ENCODE results near the gene PIN4. TPM values are rescaled to one million over a fixed set of nuclear protein-coding genes. Genes with fewer than 3 reads are reported as not detected.
A peak's percentile ranks its signal among the peaks of the same experiment; 100 is the strongest.
"Not testable (repeated sequence)": the region's sequence is repeated elsewhere in the genome, so short reads cannot be mapped to it uniquely, and the experiment has no call there.

The PIN4 gene
- total and polyA plus RNA-seq, 2 donors = 27.2 to 37.7 TPM

DNA sequence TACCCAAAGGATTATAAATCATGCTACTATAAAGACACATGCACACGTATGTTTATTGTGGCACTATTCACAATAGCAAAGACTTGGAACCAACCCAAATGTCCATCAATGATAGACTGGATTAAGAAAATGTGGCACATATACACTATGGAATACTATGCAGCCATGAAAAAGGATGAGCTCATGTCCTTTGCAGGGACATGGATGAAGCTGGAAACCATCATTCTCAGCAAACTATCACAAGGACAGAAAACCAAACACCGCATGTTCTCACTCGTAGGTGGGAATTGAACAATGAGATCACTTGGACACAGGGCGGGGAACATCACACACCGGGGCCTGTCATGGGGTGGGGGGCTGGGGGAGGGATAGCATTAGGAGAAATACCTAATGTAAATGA, 5.3 kb upstream of the PIN4 start:
- not testable (repeated sequence) for H3K4me1 ChIP-seq (ENCODE audit: control insufficient read depth in 2 of 2, insufficient read depth in 2 of 2, low read length in 2 of 2); H3K27me3 ChIP-seq (ENCODE audit: control insufficient read depth in 2 of 2, insufficient read depth in 1 of 2, low read length in 1 of 2); DNase-seq (ENCODE audit: low read depth in 6 of 9, low spot score in 9 of 9); H3K4me3 ChIP-seq (ENCODE audit: low read length in 2 of 2); H3K36me3 ChIP-seq (ENCODE audit: control insufficient read depth in 2 of 2, insufficient read depth in 2 of 2, low read length in 1 of 2); H3K9me3 ChIP-seq (ENCODE audit: control insufficient read depth in 2 of 2, insufficient read depth in 1 of 2, low read length in 1 of 2); H3K27ac ChIP-seq (ENCODE audit: low read depth in 1 of 2, low read length in 1 of 2)
- WGBS = 94% methylated on average over 3 of the region's 5 CpGs

DNA sequence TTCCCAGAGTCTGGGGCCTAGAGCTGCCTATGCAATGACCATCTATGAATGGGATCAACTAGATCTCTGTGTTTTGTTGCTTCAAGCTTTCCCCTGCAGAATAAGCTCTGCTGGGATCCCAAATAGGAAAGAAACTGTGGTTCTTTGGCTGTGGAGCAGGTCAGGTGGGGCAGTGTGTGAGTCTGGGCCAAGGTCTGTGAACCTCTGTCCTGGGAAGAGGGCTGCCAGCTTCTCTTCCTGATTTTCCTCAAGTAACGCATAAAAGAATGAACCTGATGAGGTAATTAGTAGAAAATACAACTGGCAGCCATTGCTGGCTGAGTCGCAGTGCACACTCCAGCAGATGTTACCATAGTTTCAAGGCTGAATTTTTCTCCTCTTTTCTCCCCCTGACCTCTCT, 4.6 kb upstream of the PIN4 start:
- no peak for DNase-seq (ENCODE audit: low read depth in 6 of 9, low spot score in 9 of 9)
- WGBS = 98% methylated on average over 2 of the region's 2 CpGs
- no peaks in the 10 kb centered on the region for H3K27me3 ChIP-seq (ENCODE audit: control insufficient read depth in 2 of 2, insufficient read depth in 1 of 2, low read length in 1 of 2)
- no peak overlapping the region for H3K27ac ChIP-seq (ENCODE audit: low read depth in 1 of 2, low read length in 1 of 2)
- H3K4me3 ChIP-seq (ENCODE audit: low read length in 2 of 2) = no peak overlapping the region
- peaks cover 0 to 3% of the 10 kb centered on the region in 2 donors for H3K4me1 ChIP-seq (ENCODE audit: control insufficient read depth in 2 of 2, insufficient read depth in 2 of 2, low read length in 2 of 2)
- H3K36me3 ChIP-seq (ENCODE audit: control insufficient read depth in 2 of 2, insufficient read depth in 2 of 2, low read length in 1 of 2) = no peaks in the 10 kb centered on the region
- peaks cover 0 to 4% of the 10 kb centered on the region in 2 donors for H3K9me3 ChIP-seq (ENCODE audit: control insufficient read depth in 2 of 2, insufficient read depth in 1 of 2, low read length in 1 of 2)

DNA sequence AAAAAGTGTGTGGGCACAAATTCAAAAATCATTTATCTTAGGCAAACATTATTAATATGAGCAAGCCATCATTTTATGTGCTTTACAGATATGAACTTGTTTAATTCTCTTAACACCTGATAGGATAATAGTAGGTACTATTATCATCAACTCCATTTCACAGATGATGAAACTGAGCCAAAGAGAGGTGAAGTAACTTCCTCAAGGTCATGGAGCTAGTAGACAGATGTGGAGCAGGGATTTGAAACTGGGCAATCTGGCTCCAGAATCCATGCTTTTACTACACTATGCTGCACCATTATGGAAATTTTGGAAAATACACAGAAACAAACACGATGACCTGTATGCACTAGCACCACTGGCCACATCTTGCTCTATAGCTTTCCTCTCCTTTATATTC, 1.0 kb upstream of the PIN4 start:
- peak in 1 of 9 donors; percentile 0 for DNase-seq (ENCODE audit: low read depth in 6 of 9, low spot score in 9 of 9)
- 35% methylated on average over 1 of the region's 1 CpG for WGBS
- Histone ChIP-seq H3K9me3 (ENCODE audit: control insufficient read depth in 2 of 2, insufficient read depth in 1 of 2, low read length in 1 of 2) (peaks cover 0 to 4% of the 10 kb centered on the region in 2 donors), H3K27me3 (ENCODE audit: control insufficient read depth in 2 of 2, insufficient read depth in 1 of 2, low read length in 1 of 2) (no peaks in the 10 kb centered on the region), H3K36me3 (ENCODE audit: control insufficient read depth in 2 of 2, insufficient read depth in 2 of 2, low read length in 1 of 2) (no peaks in the 10 kb centered on the region), H3K4me1 (ENCODE audit: control insufficient read depth in 2 of 2, insufficient read depth in 2 of 2, low read length in 2 of 2) (peaks cover 0 to 10% of the 10 kb centered on the region in 2 donors), H3K27ac (ENCODE audit: low read depth in 1 of 2, low read length in 1 of 2) (peak overlapping the region in 1 of 2 donors; percentile 86), H3K4me3 (ENCODE audit: low read length in 2 of 2) (peak overlapping the region; percentile 60 to 67)

DNA sequence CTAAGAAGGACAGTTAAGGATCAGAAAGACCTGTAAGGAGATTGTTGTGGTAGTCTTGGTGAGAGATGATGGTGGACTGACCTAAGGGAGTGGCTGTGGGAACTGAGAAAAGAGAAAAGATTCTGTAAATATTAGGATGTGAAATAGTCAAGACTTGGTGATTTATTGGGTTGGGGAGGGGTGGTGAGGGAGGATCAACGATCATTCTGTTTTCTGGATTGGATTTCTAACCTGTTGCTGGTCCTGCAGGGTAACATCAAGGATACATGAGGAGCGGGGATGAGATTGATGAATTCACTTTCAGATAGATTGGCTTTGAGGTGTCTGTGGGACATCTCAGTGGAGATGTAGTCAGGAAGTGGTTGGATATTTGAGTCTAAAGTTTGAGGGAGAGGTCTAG, 1.4 kb downstream of the PIN4 start:
- Histone ChIP-seq H3K27me3 (ENCODE audit: control insufficient read depth in 2 of 2, insufficient read depth in 1 of 2, low read length in 1 of 2) (no peaks in the 10 kb centered on the region), H3K27ac (ENCODE audit: low read depth in 1 of 2, low read length in 1 of 2) (no peak overlapping the region), H3K4me1 (ENCODE audit: control insufficient read depth in 2 of 2, insufficient read depth in 2 of 2, low read length in 2 of 2) (peaks cover 0 to 10% of the 10 kb centered on the region in 2 donors), H3K9me3 (ENCODE audit: control insufficient read depth in 2 of 2, insufficient read depth in 1 of 2, low read length in 1 of 2) (peaks cover 0 to 4% of the 10 kb centered on the region in 2 donors), H3K36me3 (ENCODE audit: control insufficient read depth in 2 of 2, insufficient read depth in 2 of 2, low read length in 1 of 2) (peaks cover 5% of the 10 kb centered on the region in 2 donors), H3K4me3 (ENCODE audit: low read length in 2 of 2) (no peak overlapping the region)
- 97% methylated on average over 2 of the region's 2 CpGs for WGBS
- DNase-seq (ENCODE audit: low read depth in 6 of 9, low spot score in 9 of 9) = no peak

DNA sequence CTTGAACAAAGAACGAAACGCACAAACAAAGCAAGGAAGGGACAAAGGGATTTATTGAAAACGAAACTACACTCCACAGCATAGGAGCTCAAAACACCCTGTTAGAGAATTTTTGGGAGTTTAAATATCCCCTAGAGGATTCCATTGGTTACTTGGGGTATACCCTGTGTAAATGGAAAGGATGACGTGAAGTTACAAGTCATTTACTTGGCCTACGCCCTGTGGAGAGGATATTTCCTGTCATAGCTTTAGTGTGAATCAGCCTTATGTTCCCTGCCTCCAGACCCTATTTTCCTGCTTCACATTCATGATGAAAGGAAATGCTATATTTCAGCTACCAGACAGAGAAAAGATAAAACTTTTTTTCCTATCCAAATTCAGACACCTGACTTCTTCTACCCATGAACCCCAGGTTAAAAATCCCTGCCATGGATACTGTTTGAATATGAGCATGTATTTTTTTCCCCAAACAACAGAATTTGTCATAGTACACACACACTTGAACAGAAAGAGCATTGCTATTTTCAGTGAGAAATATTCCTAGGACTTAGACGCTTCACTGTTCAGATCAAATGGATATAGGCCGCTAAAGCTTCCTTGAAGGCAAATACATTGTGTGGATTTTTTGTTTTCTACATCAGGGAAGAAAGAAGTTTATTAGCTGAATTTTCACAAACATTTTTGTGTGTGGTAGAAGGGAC, 20.4 kb downstream of the PIN4 start:
- H3K27me3 ChIP-seq (ENCODE audit: control insufficient read depth in 2 of 2, insufficient read depth in 1 of 2, low read length in 1 of 2) = no peaks in the 10 kb centered on the region
- H3K9me3 ChIP-seq (ENCODE audit: control insufficient read depth in 2 of 2, insufficient read depth in 1 of 2, low read length in 1 of 2) = no peaks in the 10 kb centered on the region
- no peak overlapping the region for H3K4me3 ChIP-seq (ENCODE audit: low read length in 2 of 2)
- H3K36me3 ChIP-seq (ENCODE audit: control insufficient read depth in 2 of 2, insufficient read depth in 2 of 2, low read length in 1 of 2) = peaks cover 14 to 36% of the 10 kb centered on the region in 2 donors
- H3K4me1 ChIP-seq (ENCODE audit: control insufficient read depth in 2 of 2, insufficient read depth in 2 of 2, low read length in 2 of 2) = no peaks in the 10 kb centered on the region
- 97% methylated on average over 7 of the region's 7 CpGs for WGBS
- no peak overlapping the region for H3K27ac ChIP-seq (ENCODE audit: low read depth in 1 of 2, low read length in 1 of 2)
- no peak for DNase-seq (ENCODE audit: low read depth in 6 of 9, low spot score in 9 of 9)

DNA sequence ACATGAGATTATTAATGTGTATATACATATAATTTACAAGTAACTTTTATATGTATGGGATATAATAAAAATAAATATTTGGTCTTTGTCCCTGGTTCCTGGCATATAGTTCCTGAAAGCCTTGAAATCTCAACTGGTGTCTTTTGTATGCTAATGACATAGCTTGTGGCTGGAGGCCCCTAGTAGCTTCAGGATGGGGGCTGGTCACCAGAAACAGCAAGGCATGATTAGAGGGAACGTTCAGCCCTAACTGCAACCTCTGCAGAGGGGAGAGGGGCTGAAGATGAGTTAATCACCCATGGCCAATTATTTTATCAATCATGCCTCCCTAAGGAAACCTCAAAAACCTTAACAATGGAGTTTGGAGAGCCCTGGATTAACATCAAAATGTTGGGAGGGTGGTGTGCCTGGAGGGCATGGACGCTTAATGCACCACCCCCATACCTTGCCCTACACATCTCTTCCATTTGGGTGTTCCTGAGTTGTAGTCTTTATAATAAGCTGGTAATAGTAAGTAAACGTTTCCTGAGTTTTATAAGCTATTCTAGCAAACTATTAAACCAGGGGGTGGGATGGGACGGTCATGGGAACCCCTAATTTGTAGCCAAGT, 21.3 kb downstream of the PIN4 start:
- 98% methylated on average over 4 of the region's 4 CpGs for WGBS
- no peak for DNase-seq (ENCODE audit: low read depth in 6 of 9, low spot score in 9 of 9)
- H3K27me3 ChIP-seq (ENCODE audit: control insufficient read depth in 2 of 2, insufficient read depth in 1 of 2, low read length in 1 of 2) = no peaks in the 10 kb centered on the region
- no peak overlapping the region for H3K27ac ChIP-seq (ENCODE audit: low read depth in 1 of 2, low read length in 1 of 2)
- H3K4me1 ChIP-seq (ENCODE audit: control insufficient read depth in 2 of 2, insufficient read depth in 2 of 2, low read length in 2 of 2) = no peaks in the 10 kb centered on the region
- no peaks in the 10 kb centered on the region for H3K9me3 ChIP-seq (ENCODE audit: control insufficient read depth in 2 of 2, insufficient read depth in 1 of 2, low read length in 1 of 2)
- peaks cover 14 to 29% of the 10 kb centered on the region in 2 donors for H3K36me3 ChIP-seq (ENCODE audit: control insufficient read depth in 2 of 2, insufficient read depth in 2 of 2, low read length in 1 of 2)
- no peak overlapping the region for H3K4me3 ChIP-seq (ENCODE audit: low read length in 2 of 2)

DNA sequence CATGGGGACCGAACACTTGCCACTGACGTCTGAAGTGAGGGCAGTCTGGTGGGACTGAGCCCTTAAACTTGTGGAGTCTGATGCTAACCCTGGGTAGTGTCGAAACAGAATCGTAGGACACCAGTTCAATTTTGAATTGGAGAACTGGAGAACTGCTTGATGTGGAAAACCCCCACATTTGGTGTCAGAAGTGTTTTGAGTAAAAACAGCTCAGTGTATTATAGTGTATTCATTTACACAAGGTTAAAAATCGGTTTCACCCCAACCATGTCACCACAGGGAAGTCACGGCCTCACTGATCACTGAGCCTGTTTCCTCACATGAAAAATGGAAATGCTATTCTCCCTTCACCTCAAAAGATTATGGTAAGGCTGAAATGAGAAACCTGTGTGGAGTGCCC, 21.9 kb downstream of the PIN4 start:
- Histone ChIP-seq H3K4me1 (ENCODE audit: control insufficient read depth in 2 of 2, insufficient read depth in 2 of 2, low read length in 2 of 2) (no peaks in the 10 kb centered on the region), H3K27me3 (ENCODE audit: control insufficient read depth in 2 of 2, insufficient read depth in 1 of 2, low read length in 1 of 2) (no peaks in the 10 kb centered on the region), H3K36me3 (ENCODE audit: control insufficient read depth in 2 of 2, insufficient read depth in 2 of 2, low read length in 1 of 2) (peaks cover 16 to 32% of the 10 kb centered on the region in 2 donors), H3K27ac (ENCODE audit: low read depth in 1 of 2, low read length in 1 of 2) (no peak overlapping the region), H3K4me3 (ENCODE audit: low read length in 2 of 2) (no peak overlapping the region), H3K9me3 (ENCODE audit: control insufficient read depth in 2 of 2, insufficient read depth in 1 of 2, low read length in 1 of 2) (no peaks in the 10 kb centered on the region)
- 98% methylated on average over 6 of the region's 6 CpGs for WGBS
- DNase-seq (ENCODE audit: low read depth in 6 of 9, low spot score in 9 of 9) = no peak

DNA sequence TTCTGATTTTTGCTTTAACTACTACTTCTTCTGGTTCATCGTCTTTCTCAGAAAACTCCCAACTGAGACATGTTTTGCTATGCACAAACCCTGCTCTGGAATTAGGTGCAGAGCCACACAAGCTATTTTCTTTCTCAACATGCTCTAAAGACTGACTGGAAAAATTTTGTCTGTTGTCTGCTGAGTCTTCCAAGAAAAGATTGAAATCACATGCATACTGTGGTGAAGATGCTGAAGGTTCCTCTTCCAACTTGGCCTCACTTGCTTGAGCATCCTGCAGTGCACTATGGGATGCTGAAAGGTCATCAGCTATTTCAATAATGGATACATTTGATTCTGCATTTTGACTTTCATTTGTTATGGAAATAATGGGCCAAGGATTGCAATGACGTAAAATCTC, 24.1 kb downstream of the PIN4 start:
- Histone ChIP-seq H3K27ac (ENCODE audit: low read depth in 1 of 2, low read length in 1 of 2) (no peak overlapping the region), H3K27me3 (ENCODE audit: control insufficient read depth in 2 of 2, insufficient read depth in 1 of 2, low read length in 1 of 2) (no peaks in the 10 kb centered on the region), H3K4me1 (ENCODE audit: control insufficient read depth in 2 of 2, insufficient read depth in 2 of 2, low read length in 2 of 2) (no peaks in the 10 kb centered on the region), H3K4me3 (ENCODE audit: low read length in 2 of 2) (no peak overlapping the region), H3K36me3 (ENCODE audit: control insufficient read depth in 2 of 2, insufficient read depth in 2 of 2, low read length in 1 of 2) (peaks cover 14 to 23% of the 10 kb centered on the region in 2 donors), H3K9me3 (ENCODE audit: control insufficient read depth in 2 of 2, insufficient read depth in 1 of 2, low read length in 1 of 2) (no peaks in the 10 kb centered on the region)
- no peak for DNase-seq (ENCODE audit: low read depth in 6 of 9, low spot score in 9 of 9)
- WGBS = 99% methylated on average over 2 of the region's 2 CpGs

DNA sequence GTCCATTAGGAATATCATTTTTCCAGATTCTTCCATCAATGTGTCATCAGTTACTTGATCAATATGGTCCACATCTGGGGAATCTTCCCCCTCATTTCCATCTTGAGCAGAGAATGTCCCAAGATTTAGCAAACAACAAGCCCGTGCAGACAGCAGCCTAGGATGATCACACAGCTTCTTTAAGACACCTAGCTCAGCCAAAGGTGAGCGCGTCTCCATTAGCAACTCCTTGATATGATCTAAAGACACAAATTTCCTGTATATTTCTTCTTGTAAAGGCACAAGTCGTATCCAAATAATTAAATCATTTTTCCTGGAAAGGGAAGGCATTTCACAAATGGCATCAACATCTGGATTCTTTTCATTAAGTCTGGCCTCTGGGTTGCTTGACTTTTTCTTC, 25.8 kb downstream of the PIN4 start:
- Histone ChIP-seq H3K27me3 (ENCODE audit: control insufficient read depth in 2 of 2, insufficient read depth in 1 of 2, low read length in 1 of 2) (no peaks in the 10 kb centered on the region), H3K4me1 (ENCODE audit: control insufficient read depth in 2 of 2, insufficient read depth in 2 of 2, low read length in 2 of 2) (no peaks in the 10 kb centered on the region), H3K4me3 (ENCODE audit: low read length in 2 of 2) (no peak overlapping the region), H3K36me3 (ENCODE audit: control insufficient read depth in 2 of 2, insufficient read depth in 2 of 2, low read length in 1 of 2) (peaks cover 14 to 17% of the 10 kb centered on the region in 2 donors), H3K9me3 (ENCODE audit: control insufficient read depth in 2 of 2, insufficient read depth in 1 of 2, low read length in 1 of 2) (no peaks in the 10 kb centered on the region), H3K27ac (ENCODE audit: low read depth in 1 of 2, low read length in 1 of 2) (no peak overlapping the region)
- DNase-seq (ENCODE audit: low read depth in 6 of 9, low spot score in 9 of 9) = no peak
- WGBS = 99% methylated on average over 4 of the region's 4 CpGs

Measured in thymus (tissue), 11 donors.